ENCODE data around the gene OR7C1. TPM values are rescaled to one million over a fixed set of nuclear protein-coding genes. Genes with fewer than 3 reads are reported as not detected.
"Not testable (repeated sequence)": the region's sequence is repeated elsewhere in the genome, so short reads cannot be mapped to it uniquely, and the experiment has no call there.

OR7C1 gene
- total RNA-seq, 1 donor from 2014 or later, result not detected

DNA sequence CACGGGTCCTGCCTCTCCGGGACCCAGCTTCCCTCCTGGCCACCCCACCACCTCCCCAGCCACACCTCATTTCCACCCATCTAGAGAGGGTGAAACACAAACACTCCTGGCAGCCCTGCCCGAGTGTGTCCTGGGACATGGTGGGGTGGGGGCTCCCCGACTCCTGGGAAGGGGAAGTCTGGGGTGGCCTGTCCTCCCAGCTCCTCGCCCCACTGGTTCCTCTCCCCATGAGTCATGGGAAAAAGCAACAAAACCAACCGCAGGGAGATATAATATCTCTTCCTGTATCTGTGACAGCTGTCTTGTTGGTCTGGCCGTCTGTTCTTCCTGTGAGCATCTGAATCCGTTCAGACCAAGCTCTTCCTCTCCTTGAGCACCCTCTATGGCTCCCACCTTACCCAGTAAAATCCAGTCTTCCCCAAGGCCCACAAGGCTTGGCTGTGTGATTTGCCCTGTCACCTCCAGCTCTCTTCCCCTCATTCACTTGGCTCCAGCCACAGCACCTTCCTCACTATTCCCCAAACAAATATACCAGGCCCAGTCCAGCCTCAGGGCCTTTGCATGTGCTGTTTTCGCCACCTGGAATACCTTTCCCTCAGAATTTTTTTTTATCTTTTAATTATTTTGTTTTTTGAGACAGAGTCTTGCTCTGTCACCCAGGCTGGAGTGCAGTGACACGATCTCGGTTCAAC, 49.7 kb downstream of the OR7C1 start:
- DNase-seq (ENCODE audit: low spot score), result peak; percentile 83

DNA sequence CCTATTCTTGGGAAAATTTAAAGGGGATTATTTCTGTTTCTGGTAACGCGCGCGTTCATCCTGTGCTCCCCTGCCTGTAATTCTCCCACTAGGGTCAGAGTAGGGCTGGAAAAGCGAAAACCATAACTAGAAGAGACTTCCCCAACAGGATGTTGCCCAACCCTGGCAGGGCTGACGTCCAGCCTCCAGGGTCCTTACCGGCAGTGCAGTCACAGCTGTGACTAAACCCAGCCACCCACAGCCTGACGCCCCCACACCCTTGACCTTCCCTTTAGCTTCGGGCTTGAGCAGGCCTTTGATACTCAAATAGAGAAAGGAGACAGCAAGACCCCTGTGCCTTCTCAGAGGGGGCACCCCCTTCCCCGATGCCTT, 50.3 kb downstream of the OR7C1 start:
- DNase-seq (ENCODE audit: low spot score), result peak; percentile 90

DNA sequence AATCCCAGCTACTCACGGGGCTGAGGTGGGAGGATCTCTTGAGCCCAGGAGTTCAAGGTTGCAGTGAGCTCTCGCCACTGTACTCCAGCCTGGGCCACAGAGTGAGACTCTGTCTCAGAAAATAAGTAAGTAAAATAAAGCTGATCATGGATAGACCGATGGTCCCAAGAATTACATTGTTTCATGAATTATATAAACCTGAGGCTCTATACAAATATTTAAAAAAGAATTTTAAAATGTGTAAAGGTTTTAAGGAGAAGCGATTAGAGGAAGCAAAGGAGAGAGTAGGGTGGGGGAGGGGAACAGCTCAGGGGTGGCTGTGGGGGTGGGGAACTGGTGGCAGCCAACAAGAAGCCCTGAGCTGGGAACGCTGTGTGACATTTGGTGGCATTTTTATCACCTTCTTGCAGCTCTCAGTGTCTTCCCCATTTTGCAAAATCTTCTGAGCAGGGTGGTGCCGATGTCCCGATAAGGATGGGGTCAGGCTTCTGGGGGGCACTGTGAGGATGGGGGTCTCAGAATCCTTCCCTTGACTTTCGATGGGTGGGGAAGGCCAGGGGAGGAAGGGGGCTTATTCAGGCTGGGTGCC, 51.5 kb downstream of the OR7C1 start:
- DNase-seq (ENCODE audit: low spot score), result peak; percentile 55

DNA sequence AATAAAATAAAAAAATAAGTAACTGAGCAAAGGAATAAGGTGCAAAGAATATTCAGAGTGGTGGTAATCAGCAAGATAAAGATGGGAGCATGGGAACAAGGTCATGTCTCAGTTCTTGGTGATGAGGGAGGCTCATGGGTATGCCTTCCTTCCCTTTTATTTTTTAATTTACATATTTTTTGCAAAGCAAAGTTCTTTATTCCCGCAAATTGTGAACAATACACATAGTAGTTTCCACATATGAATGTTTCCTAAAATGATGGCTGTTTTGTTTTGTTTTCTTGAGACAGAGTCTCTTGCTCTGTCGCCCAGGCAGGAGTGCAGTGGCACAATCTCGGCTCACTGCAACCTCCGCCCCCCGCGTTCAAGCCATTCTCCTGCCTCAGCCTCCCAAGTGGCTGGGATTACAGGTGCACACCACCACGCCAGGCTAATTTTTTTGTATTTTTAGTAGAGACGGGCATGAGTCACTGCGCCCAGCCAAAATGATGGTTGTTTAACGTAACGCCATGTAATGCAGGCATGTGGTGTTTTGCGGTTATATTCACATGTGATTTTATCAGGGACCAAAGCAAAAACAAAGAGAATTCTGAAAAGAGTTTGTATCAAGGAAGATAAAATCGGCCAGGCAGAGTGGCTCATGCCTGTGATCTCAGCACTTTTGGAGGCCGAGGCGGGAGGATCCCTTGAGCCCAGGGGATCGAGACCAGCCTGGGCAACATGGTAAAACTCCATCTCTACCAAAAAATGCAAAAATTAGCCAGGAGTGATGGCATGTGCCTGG, 52.2 kb downstream of the OR7C1 start:
- DNase-seq (ENCODE audit: low spot score), result peak; percentile 51

DNA sequence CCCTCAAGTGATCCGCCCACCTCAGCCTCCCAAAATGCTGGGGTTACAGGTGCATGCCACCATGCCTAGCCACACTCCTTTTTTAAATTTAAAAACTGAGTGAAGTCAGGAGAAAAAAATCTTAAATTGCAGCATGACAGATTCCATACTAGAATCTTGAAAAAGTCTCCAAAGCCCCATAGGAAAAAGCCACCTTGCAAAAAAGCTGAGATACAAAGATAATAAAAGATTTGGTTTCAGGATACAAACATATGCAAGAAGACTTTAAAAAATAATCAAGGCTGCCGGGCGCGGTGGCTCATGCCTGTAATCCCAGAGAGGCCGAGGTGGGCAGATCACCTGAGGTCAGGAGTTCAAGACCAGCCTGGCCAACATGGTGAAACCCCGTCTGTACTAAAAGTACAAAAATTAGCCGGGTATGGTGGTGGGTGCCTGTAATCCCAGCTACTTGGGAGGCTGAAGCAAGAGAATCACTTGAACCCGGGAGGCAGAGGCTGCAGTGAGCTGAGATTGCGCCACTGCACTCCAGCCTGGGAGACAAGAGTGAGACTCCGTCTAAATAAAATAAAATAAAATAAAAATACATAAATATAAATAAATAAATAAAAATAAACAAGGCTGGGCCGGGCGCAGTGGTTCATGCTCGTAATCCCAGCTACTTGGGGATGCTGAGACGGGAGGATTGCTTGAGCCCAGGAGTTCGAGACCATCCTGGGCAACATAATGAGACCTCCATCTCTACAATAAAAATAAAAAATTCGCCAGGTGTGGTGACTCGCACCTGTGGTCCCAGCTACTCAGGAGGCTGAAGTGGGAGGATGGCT, 53.1 kb downstream of the OR7C1 start:
- peak; percentile 53 for DNase-seq (ENCODE audit: low spot score)

DNA sequence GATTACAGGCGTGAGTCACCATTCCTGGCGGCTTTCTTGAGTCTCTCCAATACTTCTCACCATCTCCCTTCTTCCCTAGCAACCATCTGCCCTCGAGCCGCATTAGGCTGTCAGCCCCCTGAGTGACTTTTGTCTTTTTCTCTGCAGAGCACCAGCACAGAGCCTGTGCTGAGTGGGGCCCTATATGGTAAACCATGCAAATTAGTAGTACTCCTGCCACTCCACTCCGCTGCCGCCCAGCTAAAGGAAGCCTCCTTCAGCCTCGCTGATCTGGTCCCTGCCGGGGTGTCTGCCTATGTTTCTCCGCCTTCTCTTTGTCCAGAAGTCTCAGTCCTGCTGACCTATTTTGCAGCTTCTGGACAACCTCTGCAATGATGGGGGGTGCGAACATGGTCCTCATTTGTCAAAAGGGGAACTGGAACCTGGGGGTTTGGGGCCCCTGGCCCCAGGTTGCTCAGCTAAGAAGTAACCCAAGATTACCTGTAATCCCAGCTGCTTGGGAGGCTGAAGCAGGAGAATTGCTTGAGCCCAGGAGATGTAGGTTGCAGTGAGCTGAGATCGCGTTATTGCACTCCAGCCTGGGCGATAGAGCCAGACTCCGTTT, 54.3 kb downstream of the OR7C1 start:
- peak; percentile 22 for DNase-seq (ENCODE audit: low spot score)

DNA sequence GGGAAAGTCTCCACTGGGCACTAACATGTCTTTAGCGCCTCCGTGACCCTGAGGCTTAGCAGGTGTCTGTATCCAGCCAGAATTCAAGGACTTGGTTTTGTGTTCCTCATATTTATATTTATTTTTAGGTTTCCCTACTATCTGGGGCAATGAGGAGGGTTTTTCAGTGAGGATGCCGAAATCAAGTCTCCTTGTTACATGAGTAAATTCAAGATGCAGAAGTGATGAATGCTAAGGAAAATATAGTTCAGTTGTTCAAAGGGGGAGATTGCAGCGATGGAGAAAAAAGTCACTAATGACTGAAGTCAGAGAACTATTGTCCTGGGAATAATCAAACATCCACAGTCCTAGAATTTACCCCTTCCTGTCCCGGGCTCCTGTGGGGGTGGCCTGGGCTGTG, 55.8 kb downstream of the OR7C1 start:
- DNase-seq (ENCODE audit: low spot score), result no peak

DNA sequence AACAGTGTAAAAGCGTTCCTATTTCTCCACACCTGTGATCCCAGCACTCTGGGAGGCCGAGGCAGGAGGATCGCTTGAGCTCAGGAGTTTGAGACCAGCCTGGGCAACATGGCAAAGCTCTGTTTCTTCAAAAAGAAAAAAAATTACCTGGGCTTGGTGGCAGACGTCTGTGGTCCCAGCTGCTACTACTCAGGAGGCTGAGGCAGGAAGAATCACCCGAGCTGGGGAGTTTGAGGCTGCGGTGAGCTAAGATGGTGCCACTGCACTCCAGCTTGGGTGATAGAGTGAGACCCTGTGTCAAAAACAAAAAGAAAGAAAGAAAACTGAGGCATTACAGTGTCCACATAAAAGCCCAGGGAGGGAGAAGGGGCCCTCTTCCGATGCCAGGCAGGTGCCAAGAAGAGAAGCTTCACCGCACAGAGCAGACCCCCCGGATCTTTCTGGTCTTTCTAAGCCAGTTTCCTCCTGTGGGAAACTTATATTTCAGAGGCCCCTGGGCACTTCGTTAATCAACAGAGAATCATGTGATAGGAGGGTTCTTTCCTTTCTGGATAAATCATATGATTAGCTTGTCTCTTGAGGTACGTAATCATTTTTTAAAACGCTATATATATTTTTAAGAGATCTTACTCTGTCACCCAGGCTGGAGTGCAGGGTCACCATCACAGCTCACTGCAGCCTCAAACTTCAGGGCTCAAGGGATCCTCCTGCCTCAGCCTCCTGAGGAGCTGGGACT, 56.7 kb downstream of the OR7C1 start, which contains the start of gene ADGRE2:
Gene ADGRE2, minus strand, starts transcription at position 451 of the 736 bp plus-strand sequence. CDS start 1,804 bp downstream, outside the sequence.
- DNase-seq (ENCODE audit: low spot score), result peak; percentile 26

DNA sequence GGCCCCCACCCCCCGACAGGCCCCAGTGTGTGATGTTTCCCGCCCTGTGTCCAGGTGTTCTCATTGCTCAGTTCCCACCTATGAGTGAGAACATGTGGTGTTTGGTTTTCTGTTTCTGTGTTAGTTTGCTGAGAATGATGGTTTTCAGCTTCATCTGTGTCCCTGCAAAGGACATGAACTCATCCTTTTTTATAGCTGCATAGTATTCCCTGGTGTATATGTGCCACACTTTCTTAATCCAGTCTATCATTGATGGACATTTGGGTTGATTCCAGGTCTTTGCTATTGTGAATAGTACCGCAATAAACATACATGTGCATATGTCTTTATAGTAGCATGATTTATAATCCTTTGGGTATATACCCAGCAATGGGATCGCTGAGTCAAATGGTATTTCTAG, 57.3 kb downstream of the OR7C1 start:
- not testable (repeated sequence) for DNase-seq (ENCODE audit: low spot score)

DNA sequence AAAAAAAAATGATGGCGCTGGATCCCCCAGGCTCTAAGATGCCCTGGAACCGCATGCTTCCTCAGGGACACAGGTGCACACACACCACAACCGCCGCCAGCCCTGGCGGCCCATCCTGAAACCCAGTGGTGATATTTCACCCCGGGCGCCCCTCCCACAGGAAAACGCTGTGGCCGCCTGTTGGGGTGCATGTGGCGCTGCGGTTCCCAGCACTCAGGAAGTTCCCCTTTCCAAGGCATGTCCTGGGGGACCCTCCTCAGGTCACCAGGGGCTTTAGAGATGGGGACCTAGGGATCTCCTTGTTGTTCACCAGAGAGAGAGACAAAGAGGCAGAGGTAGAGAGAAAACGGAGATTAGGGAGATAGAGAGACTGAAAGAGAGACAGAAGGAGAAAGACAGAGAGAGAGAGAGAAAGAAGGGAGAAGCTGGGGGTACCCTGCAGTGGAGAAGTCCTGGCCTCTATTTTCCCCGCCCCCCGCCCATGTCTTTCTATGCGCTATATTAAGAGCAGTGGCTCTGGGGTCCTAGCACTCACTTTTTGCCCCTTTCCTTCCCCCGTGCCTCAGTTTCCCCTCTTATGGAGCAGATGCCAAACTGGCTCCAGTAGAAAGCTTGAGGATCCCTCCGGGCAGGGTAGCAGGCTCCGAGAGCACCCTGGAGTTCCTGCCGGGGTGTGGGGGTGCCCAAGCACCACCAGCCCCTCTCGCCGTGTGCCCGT, 59.0 kb downstream of the OR7C1 start:
- DNase-seq (ENCODE audit: low spot score), result peak; percentile 79

DNA sequence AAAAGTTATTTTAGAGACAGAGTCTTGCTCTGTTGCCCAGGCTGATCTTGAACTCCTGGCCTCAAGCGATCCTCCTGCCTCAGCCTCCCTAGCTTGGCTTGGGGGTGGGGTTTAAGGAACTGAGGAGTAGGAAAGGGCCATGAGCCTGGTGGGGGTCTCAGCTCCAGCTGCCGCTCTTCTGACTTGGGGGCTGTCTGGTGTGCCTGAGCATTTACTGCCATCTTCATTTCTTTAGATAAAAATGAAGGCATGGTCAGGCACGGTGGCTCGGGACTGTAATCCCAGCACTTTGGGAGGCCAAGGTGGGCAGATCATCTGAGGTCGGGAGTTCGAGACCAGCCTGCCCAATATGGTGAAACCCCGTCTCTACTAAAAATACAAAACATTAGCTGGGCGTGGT, 59.7 kb downstream of the OR7C1 start:
- peak; percentile 62 for DNase-seq (ENCODE audit: low spot score)

DNA sequence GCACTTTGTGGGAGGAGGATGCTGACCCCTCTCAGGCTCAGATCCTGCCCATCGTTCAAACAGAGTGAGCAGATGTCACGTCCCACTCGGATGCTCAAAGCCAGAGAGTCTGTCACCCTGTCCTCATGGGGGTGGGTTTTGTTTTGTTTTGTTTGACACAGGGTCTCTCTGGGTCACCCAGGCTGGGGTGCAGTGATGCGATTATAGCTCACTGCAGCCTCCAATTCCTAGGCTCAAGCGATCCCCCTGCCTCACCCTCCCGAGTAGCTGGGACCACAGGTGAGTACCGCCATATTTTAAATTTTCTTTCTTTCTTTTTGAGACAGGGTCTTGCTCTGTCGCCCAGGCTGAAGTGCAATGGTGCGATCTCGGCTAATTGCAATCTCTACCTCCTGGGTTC, 60.6 kb downstream of the OR7C1 start:
- DNase-seq (ENCODE audit: low spot score), result peak; percentile 55

DNA sequence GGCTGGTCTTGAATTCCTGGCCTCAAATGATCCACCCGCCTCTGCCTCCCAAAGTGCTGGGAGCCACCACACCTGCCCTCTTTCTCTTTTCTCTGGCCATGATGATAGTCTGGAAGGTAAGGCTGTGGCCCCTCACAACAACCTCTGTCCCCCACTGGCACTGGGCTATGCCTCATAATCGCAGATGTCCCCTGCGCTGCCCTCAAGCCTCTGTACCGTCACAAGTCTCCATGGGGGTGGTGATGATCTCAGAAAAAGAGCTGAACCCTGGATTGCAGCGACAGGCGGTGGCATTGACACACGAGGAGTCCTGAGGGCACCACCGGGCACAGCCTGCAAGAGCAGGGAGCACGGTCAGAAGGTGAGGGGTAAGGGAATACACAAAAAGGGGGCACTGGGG, 61.3 kb downstream of the OR7C1 start:
- peak; percentile 49 for DNase-seq (ENCODE audit: low spot score)

DNA sequence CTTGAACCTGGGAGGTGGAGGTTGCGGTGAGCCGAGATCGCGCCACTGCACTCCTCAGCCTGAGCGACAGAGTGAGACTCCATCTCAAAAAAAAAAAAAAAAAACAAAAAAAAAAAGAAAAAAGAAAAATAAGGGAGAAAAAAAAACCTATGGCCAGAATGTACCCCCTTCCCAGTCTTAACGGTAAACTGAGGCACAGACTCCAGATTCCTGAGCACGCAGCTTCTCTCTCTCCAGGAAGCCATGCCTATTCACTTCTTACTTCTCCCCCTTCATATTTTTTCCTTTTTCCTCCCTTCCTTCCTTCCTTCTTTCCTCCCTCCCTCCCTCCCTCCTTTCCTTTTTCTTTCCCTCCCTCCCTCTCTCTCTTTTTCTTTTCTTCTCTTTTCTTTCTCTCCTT, 62.0 kb downstream of the OR7C1 start:
- DNase-seq (ENCODE audit: low spot score), result no peak

DNA sequence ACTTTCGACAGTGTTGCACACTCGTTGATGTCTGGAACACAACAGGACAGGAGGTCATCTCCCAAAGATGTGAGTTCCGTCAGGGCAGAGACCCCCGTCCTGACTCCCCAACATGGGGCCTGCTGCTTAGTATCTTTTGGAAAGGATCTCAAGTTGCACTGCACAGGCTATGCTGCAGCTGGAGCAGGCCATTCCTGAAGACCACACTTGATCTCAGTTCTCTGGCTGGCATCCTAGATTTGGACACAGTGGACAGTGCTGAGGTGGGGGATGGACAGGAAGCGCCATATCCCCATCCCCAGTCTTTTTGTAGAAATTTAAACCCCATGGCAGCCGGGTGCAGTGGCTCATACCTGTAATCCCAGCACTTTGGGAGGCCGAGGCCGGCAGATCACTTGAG, 62.5 kb downstream of the OR7C1 start:
- DNase-seq (ENCODE audit: low spot score), result peak; percentile 26

DNA sequence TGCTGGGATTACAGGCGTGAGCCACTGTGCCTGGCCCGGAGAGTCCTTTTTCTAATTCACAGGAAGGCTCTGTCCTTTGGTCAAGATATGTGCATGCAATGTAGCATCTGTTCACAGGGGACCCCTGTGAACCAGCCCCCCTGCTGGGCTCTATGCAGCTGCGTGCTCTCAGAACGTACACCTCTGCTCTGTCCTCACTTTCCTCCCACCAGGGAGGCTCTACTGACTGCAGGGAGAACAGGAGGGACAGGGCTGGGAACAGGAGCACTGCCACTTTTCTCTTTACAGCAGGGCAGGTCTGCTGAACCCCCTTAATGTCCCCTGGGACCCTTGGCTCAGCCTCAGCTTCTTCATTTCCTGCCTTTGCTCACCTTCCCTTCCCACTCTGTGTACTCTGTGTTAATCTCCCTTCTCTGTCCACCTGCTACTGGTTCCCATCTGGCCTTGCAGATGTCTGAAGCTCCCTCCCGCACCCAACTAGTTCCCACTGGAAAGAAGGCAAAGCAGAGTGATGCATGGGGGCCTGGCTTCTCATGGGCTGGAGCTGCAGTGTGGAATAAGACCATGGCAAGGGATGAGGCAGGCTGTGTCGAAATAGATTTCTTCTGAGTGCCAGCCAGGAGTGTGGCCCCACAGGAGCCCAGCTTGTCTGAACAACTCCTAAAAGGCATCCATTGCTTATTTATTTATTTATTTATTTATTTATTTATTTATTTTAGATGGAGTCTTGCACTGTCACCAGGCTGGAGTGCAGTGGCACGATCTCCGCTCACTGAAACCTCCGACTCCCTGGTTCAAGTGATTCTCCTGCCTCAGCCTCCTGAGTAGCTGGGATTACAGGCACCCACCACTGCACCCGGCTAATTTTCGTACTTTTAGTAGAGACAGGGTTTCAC, 63.8 kb downstream of the OR7C1 start:
- DNase-seq (ENCODE audit: low spot score), result peak; percentile 47

DNA sequence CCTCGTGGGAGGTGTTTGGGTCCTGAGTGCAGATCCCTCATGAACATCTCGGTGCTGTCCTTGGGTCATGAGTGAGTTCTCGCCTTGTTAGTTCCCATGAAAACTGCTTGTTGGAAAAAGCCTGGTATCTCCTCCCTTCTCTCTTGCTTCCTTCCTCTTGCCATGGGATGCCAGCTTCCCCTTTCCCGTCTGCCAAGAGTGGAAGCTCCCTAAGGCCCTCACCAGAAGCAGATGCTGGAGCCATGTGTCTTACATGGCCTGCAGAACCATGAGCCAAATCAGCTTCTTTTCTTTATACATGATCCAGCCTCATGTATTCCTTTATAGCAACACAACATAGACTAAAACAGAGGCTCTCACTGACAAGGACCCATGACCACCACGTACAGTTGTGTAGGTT, 64.8 kb downstream of the OR7C1 start:
- peak; percentile 11 for DNase-seq (ENCODE audit: low spot score)

DNA sequence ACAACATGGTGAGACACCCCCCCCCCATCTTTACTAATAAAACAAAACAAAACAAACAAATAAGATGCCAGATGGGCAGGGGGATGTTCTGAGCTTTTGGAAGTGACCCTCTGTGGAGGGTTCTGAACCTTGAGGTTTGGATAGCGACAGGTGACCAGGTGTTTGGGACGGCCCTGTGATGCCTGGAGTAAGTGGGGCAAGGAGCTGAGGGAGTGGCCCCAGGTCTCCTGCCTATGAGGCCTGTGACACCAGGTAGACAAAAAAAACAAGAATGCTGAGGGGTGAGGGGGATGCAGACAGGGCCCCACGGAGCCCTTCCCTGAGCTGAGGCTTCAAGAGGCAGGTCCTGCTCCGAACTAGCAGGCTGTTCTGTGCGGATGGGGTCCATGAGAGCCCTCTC, 65.8 kb downstream of the OR7C1 start:
- peak; percentile 18 for DNase-seq (ENCODE audit: low spot score)

DNA sequence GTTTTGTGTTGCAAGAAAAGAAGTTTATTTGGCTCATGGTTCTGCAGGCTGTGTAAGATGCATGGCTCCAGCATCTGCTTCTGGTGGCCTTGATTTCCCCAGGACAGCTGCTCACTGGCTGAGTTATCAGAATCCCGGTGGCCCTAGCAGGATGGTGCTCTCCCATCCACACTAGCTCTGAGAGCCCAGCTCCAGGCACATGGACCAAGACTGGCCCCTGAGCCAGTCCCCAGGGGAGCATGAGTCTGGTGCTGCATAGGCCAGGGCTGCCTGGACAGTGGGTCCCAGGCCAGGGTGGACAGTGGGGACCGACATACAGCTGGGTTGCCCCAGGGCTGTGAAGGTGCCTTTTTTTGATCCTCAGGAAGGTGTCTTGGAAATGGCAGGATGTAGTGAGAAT, 67.0 kb downstream of the OR7C1 start:
- peak; percentile 24 for DNase-seq (ENCODE audit: low spot score)
